ENCODE data around the gene PPP1R9B. TPM values are rescaled to one million over a fixed set of nuclear protein-coding genes. Genes with fewer than 3 reads are reported as not detected.

PPP1R9B gene
- total RNA-seq, 1 donor from 2014 or later: 103 TPM

- DNase-seq (no peak), ATAC-seq (no peak)
- Histone ChIP-seq H3K4me3 (no peak overlapping the region), H3K27me3 (no peaks in the 10 kb centered on the region), H3K9me3 (no peaks in the 10 kb centered on the region), H3K36me3 (peaks cover 6% of the 10 kb centered on the region), H3K27ac (no peak overlapping the region), H3K4me1 (peaks cover 26% of the 10 kb centered on the region)
- TF ChIP-seq, protein P1, sequence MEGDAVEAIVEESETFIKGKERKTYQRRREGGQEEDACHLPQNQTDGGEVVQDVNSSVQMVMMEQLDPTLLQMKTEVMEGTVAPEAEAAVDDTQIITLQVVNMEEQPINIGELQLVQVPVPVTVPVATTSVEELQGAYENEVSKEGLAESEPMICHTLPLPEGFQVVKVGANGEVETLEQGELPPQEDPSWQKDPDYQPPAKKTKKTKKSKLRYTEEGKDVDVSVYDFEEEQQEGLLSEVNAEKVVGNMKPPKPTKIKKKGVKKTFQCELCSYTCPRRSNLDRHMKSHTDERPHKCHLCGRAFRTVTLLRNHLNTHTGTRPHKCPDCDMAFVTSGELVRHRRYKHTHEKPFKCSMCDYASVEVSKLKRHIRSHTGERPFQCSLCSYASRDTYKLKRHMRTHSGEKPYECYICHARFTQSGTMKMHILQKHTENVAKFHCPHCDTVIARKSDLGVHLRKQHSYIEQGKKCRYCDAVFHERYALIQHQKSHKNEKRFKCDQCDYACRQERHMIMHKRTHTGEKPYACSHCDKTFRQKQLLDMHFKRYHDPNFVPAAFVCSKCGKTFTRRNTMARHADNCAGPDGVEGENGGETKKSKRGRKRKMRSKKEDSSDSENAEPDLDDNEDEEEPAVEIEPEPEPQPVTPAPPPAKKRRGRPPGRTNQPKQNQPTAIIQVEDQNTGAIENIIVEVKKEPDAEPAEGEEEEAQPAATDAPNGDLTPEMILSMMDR (IDR thresholded peaks at IDR 0.05): no peak
- intact Hi-C loops (cut with DNase I): no loop called here
These were observed 30.7 kb upstream of the PPP1R9B start for GRCh38 chr17:50181144-50181543.

- DNase-seq (no peak), ATAC-seq (no peak)
- Histone ChIP-seq H3K4me1 (peaks cover 26% of the 10 kb centered on the region), H3K9me3 (no peaks in the 10 kb centered on the region), H3K27ac (no peak overlapping the region), H3K36me3 (peaks cover 1% of the 10 kb centered on the region), H3K27me3 (no peaks in the 10 kb centered on the region), H3K4me3 (no peak overlapping the region)
- intact Hi-C loops (cut with DNase I): no loop called here
- TF ChIP-seq, protein P1 (IDR thresholded peaks at IDR 0.05): no peak
These were observed 30.1 kb upstream of the PPP1R9B start for GRCh38 chr17:50180620-50181019.

- DNase-seq: no peak
- Histone ChIP-seq H3K4me3 (no peak overlapping the region), H3K9me3 (no peaks in the 10 kb centered on the region), H3K27ac (no peak overlapping the region), H3K36me3 (no peaks in the 10 kb centered on the region), H3K4me1 (peaks cover 26% of the 10 kb centered on the region), H3K27me3 (no peaks in the 10 kb centered on the region)
- no peak for ATAC-seq
- TF ChIP-seq, protein P1 (IDR thresholded peaks at IDR 0.05): no peak
- intact Hi-C loops (cut with DNase I): no loop called here
These were observed 29.6 kb upstream of the PPP1R9B start for GRCh38 chr17:50180111-50180510.

DNA sequence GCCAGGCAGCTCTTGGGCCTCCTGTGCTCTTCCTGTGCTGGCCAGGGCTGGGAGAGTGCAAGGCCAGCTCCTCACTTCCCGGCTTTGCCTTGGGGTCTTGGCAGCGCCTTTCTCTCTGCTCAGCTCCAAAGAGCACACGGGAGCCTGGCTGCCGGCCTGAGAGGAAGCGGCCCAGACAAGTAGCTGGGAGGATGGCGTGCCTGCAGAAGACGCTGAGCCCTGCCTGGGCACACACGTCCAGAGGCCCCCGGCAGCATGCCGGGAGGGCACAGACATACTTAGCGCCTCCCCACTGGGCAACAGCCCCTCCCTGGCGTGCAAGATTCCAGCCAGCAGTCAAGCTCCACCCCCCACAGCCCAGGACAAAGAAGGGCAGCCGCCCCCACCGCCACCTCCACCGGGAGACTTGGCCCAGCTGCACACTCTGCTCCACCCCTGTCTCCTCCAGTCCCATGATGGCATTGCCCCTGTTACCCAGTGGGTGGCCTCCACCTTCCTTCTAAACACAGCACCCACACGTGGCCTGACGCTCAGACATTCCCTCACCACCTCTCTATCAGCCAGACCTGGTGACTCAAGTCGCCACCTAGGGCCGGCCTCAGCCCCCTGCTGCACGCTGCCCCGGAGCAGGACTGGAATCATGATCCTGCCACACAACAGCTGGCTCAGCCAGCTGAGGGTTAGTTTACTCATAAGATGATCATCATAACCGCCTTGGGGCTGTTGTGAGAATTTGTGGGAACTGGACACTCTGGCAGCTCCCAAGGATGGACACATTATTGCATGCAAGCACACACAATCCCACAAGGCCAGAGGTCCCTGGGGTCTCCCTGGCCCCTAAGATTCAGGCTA lies 27.7 kb upstream of the PPP1R9B start:
- H3K36me3 ChIP-seq: no peaks in the 10 kb centered on the region
- H3K9me3 ChIP-seq: no peaks in the 10 kb centered on the region
- peak overlapping the region; percentile 10 for H3K4me3 ChIP-seq
- peak overlapping the region; percentile 70 for H3K27ac ChIP-seq
- peak; percentile 92 for ATAC-seq
- intact Hi-C loops (cut with DNase I): no loop called here
- peaks cover 20% of the 10 kb centered on the region for H3K4me1 ChIP-seq
- H3K27me3 ChIP-seq: no peaks in the 10 kb centered on the region
- DNase-seq: peak; percentile 88
- TF ChIP-seq, protein P1 (IDR thresholded peaks at IDR 0.05): peak; percentile 61

DNA sequence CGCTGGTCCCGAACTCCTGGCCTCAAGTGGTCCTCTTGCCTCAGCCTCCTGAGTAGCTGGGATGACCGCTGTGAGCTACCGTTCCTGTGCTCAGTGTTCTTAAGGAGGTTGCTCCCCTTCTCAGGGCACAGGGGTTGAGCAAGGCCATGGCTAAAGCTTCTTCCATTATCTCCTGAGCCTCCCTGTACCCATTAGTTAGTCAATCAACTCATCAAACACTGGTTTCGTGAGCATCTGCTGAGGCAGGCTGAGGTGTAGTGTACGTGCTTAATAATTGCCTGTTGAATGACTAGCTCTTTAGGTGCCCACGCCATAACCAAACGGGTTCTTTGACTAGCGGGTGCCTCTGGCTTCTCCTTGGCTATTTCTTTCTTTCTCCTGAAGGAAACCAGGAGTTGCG lies 27.0 kb upstream of the PPP1R9B start:
- no peaks in the 10 kb centered on the region for H3K36me3 ChIP-seq
- H3K4me3 ChIP-seq: no peak overlapping the region
- ATAC-seq (no peak), DNase-seq (no peak)
- H3K9me3 ChIP-seq: no peaks in the 10 kb centered on the region
- TF ChIP-seq, protein P1 (IDR thresholded peaks at IDR 0.05): no peak
- no peaks in the 10 kb centered on the region for H3K27me3 ChIP-seq
- H3K4me1 ChIP-seq: peaks cover 20% of the 10 kb centered on the region
- peak overlapping the region; percentile 70 for H3K27ac ChIP-seq
- intact Hi-C loops (cut with DNase I): no loop called here

Measured in upper lobe of right lung (tissue), 1 donor.